A549 (cell line): ENCODE results near the gene ZNF33A. TPM values are rescaled to one million over a fixed set of nuclear protein-coding genes. Genes with fewer than 3 reads are reported as not detected.
"Not testable (repeated sequence)": the region's sequence is repeated elsewhere in the genome, so short reads cannot be mapped to it uniquely, and the experiment has no call there.

Source experiments
- ATAC-seq, 2 experiments: fragments of 200-7000 bp in 1 of 2; fragments of >200 bp in 1 of 2; cut with Nextera tagmentation in 1 of 2; cut with Tn5 transposase in 1 of 2; 3 replicates each; pipeline versions ENCODE4 v1.8.0 to v1.9.1; 2018 to 2020; ENCODE audit warnings: mild to moderate bottlenecking in 1 of 2, moderate library complexity in 1 of 2
- CTCF ChIA-PET: fragments of 300-600 bp; sonication (Branson Sonifier 250); formaldehyde crosslinking; extraction: SDS; loops from one replicate; lab custom pipeline; 2021; ENCODE audit warnings: antibody characterized with exemption, inconsistent platforms; lab: Yijun Ruan, JAX
- POLR2A ChIA-PET: fragments of 350-600 bp; formaldehyde crosslinking; extraction: SDS; loops from one replicate; lab custom pipeline; 2021; ENCODE audit warnings: antibody characterized with exemption, inconsistent platforms; lab: Yijun Ruan, JAX
- DNase-seq, 2 experiments: peaks; one replicate each; pipeline versions ENCODE4 v3.0.0 to v3.0.0-alpha.2; 2011 to 2016; ENCODE audit warnings: low read depth in 1 of 2, low spot score in 1 of 2
- FAIRE-seq: peaks from 2 replicates; lab custom pipeline; 2011; peaks lifted over from hg19 to GRCh38; lab: Jason Lieb, UNC
- H3K27ac ChIP-seq, 2 experiments: fragments of >200 bp; sonication (Bioruptor Twin); formaldehyde crosslinking; 3 replicates each; pipeline ENCODE4 v1.5.1; 2016 to 2017
- H3K4me1 ChIP-seq: fragments of >200 bp; sonication (Bioruptor Twin); formaldehyde crosslinking; 3 replicates; pipeline ENCODE4 v1.6.1; 2016
- H3K4me2 ChIP-seq: fragments of >200 bp; sonication (Bioruptor Twin); formaldehyde crosslinking; 3 replicates; pipeline ENCODE4 v1.6.1; 2016
- H3K4me3 ChIP-seq: fragments of >200 bp; sonication (Bioruptor Twin); formaldehyde crosslinking; 3 replicates; pipeline ENCODE4 v1.5.1; 2016
- H3K9me3 ChIP-seq: fragments of >200 bp; sonication (Bioruptor Twin); formaldehyde crosslinking; 3 replicates; pipeline ENCODE4 v1.6.1; 2016
- BHLHE40 ChIP-seq: IDR thresholded peaks from 2 replicates; pipeline ENCODE4 v1.6.1; 2012; ENCODE audit warnings: low read depth, low read length, inconsistent platforms
- CBX2 ChIP-seq: fragments of 200-600 bp; sonication (generic); IDR thresholded peaks from 2 replicates; pipeline ENCODE4 v1.6.1; 2016; ENCODE audit warnings: low read depth, mild to moderate bottlenecking, borderline replicate concordance
- EHMT2 ChIP-seq: fragments of 200-600 bp; sonication (generic); IDR thresholded peaks from 2 replicates; pipeline ENCODE4 v1.6.1; 2016; ENCODE audit warnings: antibody characterized with exemption, low read depth, mild to moderate bottlenecking, moderate library complexity
- ELK1 ChIP-seq: fragments of 150-350 bp; IDR thresholded peaks from 2 replicates; pipeline ENCODE4 v1.6.1; 2014; ENCODE audit warnings: low read depth, mild to moderate bottlenecking, low read length
- EP300 ChIP-seq, 2 experiments: fragments of >200 bp; sonication (Bioruptor Twin); formaldehyde crosslinking; IDR thresholded peaks; 2 replicates in 1 of 2; 3 replicates in 1 of 2; pipeline ENCODE4 v1.6.1; 2016 to 2017
- FOSL2 ChIP-seq, 2 experiments: fragments of 450-650 bp in 1 of 2; fragments of >200 bp in 1 of 2; sonication (Bioruptor Twin) in 1 of 2; formaldehyde crosslinking; IDR thresholded peaks; 2 replicates each; pipeline versions ENCODE4 v1.5.0 to v1.6.1; 2016 to 2020; ENCODE audit warnings: mild to moderate bottlenecking in 1 of 2, moderate library complexity in 1 of 2
- GATA3 ChIP-seq: IDR thresholded peaks from 2 replicates; pipeline ENCODE4 v1.6.1; 2012; ENCODE audit warnings: borderline replicate concordance
- HMGXB4 ChIP-seq: fragments of 250-450 bp; sonication (Bioruptor Pico); IDR thresholded peaks from 2 replicates; pipeline ENCODE4 v1.5.0; 2021; ENCODE audit warnings: mild to moderate bottlenecking, moderate library complexity, borderline replicate concordance
- HOXA7 ChIP-seq: fragments of 250-450 bp; sonication (Bioruptor Pico); IDR thresholded peaks from 2 replicates; pipeline ENCODE4 v1.5.0; 2020; ENCODE audit warnings: mild to moderate bottlenecking, moderate library complexity
- JUN ChIP-seq, 2 experiments: fragments of >200 bp; sonication (Bioruptor Twin); formaldehyde crosslinking; IDR thresholded peaks; 2 replicates in 1 of 2; 3 replicates in 1 of 2; pipeline ENCODE4 v1.6.1; 2016 to 2017
- JUNB ChIP-seq: fragments of >200 bp; sonication (Bioruptor Twin); formaldehyde crosslinking; IDR thresholded peaks from 2 replicates; pipeline ENCODE4 v1.6.1; 2016
- KDM1A ChIP-seq: fragments of 200-600 bp; sonication (generic); IDR thresholded peaks from 2 replicates; pipeline ENCODE4 v1.6.1; 2016; ENCODE audit warnings: low read depth, mild to moderate bottlenecking
- KDM5A ChIP-seq: fragments of 200-600 bp; sonication (generic); IDR thresholded peaks from 2 replicates; pipeline ENCODE4 v1.6.1; 2016; ENCODE audit warnings: antibody characterized with exemption, mild to moderate bottlenecking
- MAZ ChIP-seq: fragments of 150-350 bp; IDR thresholded peaks from 2 replicates; pipeline ENCODE4 v1.6.1; 2014; ENCODE audit warnings: antibody characterized with exemption, low read depth, low read length, borderline replicate concordance
- NR3C1 ChIP-seq: fragments of >200 bp; sonication (Bioruptor Twin); formaldehyde crosslinking; IDR thresholded peaks from 3 replicates; pipeline ENCODE4 v1.6.1; 2017
- PHF8 ChIP-seq: fragments of 200-600 bp; sonication (generic); IDR thresholded peaks from 2 replicates; pipeline ENCODE4 v1.6.1; 2016; ENCODE audit warnings: low read depth, mild to moderate bottlenecking, antibody characterized with exemption, moderate library complexity, borderline replicate concordance
- POLR2AphosphoS2 ChIP-seq: conservative IDR thresholded peaks from 2 replicates; pipeline ENCODE4 v1.6.1; 2012; ENCODE audit warnings: low read length, improper control_type of control experiment, inconsistent platforms
- RAD21 ChIP-seq, 2 experiments: fragments of >200 bp in 1 of 2; sonication (Bioruptor Twin) in 1 of 2; formaldehyde crosslinking in 1 of 2; IDR thresholded peaks in 1 of 2; conservative IDR thresholded peaks in 1 of 2; 2 replicates in 1 of 2; 3 replicates in 1 of 2; pipeline ENCODE4 v1.6.1; 2012 to 2018; ENCODE audit warnings: inconsistent platforms in 1 of 2
- RCOR1 ChIP-seq: fragments of 150-350 bp; IDR thresholded peaks from 2 replicates; pipeline ENCODE4 v1.6.1; 2014; ENCODE audit warnings: antibody characterized with exemption, low read length, low read depth
- RFX5 ChIP-seq: fragments of 450-650 bp; IDR thresholded peaks from 2 replicates; pipeline ENCODE4 v1.7.1; 2014; ENCODE audit warnings: antibody characterized with exemption, mild to moderate bottlenecking, moderate library complexity
- RNF2 ChIP-seq: fragments of 200-600 bp; sonication (generic); IDR thresholded peaks from 2 replicates; pipeline ENCODE4 v1.6.1; 2016; ENCODE audit warnings: low read depth, mild to moderate bottlenecking, antibody characterized with exemption, moderate library complexity, borderline replicate concordance
- TFCP2L1 ChIP-seq: fragments of 250-450 bp; sonication (Bioruptor Pico); IDR thresholded peaks from 2 replicates; pipeline ENCODE4 v1.5.0; 2021; ENCODE audit warnings: mild to moderate bottlenecking
- ZNF302 ChIP-seq: fragments of 250-450 bp; sonication (Bioruptor Pico); IDR thresholded peaks from 2 replicates; pipeline ENCODE4 v1.9.0; 2021; ENCODE audit warnings: inconsistent platforms, mild to moderate bottlenecking, moderate library complexity
- WGBS: methylation state at CpG from one replicate; pipeline ENCODE4 v1.1.6; 2017; ENCODE audit errors: missing lambda C conversion rate; 5-methylcytosine and 5-hydroxymethylcytosine counted together
- polyA plus RNA-seq, 4 experiments: library from polyadenylated mRNA; depleted of rRNA in 3 of 4; stranded (reverse); fragments of >200 nt; fragmentation: RNase III in 1 of 4; extraction: RNeasy Plus Mini Kit Qiagen cat#74134 plus additional on column Dnase treatment in 1 of 4; gene quantifications; 2 replicates in 3 of 4; 3 replicates in 1 of 4; pipeline ENCODE4 v1.2.3, GENCODE V29; 2011 to 2017

ZNF33A gene
- polyA plus RNA-seq, 2 of the 4 experiments (the other 2 are of a cell fraction), result 15.6 to 18.7 TPM

DNA sequence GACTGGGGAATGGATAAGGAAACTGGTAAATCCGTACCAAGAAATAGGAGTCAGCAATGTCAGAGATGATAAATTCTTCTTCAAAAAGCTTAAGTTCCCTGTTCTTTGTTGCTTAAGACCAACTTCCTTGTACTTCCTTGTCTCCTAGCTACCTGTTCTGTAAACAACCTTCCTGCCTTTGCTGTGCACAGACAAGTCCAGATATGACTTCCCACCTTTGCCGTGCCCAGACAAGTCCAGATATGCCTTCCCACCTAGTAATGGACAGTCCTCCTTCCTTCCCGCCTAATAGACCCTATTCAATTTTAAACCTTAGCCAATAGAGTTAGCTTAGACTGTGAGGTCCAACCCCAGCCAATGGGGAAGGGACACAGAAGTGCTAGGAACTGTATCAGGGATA lies 2.5 kb upstream of the ZNF33A start:
- Histone ChIP-seq H3K4me2 (no peak overlapping the region), H3K9me3 (no peaks in the 10 kb centered on the region), H3K27ac (no peak overlapping the region), H3K4me3 (no peak overlapping the region), H3K4me1 (peaks cover 12% of the 10 kb centered on the region; the same call in 2 of the 3 replicates)
- DNase-seq (no peak), ATAC-seq (no peak), FAIRE-seq (no peak)
- no peak for TF ChIP-seq CBX2
- TF ChIP-seq JUN (IDR thresholded peaks at IDR 0.05), result no peak
- TF ChIP-seq MAZ, result no peak
- TF ChIP-seq POLR2AphosphoS2, result no peak
- no peak for TF ChIP-seq RNF2
- TF ChIP-seq EP300 (IDR thresholded peaks at IDR 0.05), result no peak
- no peak for TF ChIP-seq KDM5A
- TF ChIP-seq JUNB, result no peak
- no peak for TF ChIP-seq FOSL2 (IDR thresholded peaks at IDR 0.05)
- no peak for TF ChIP-seq FOSL2 (CRISPR knock-in tag; IDR thresholded peaks at IDR 0.05)
- TF ChIP-seq RFX5, result no peak
- TF ChIP-seq EHMT2, result no peak
- TF ChIP-seq KDM1A, result no peak
- no peak for TF ChIP-seq GATA3
- TF ChIP-seq NR3C1, result no peak
- TF ChIP-seq ELK1, result no peak
- no peak for TF ChIP-seq TFCP2L1 (CRISPR knock-in tag)
- TF ChIP-seq RCOR1, result no peak
- TF ChIP-seq HOXA7 (CRISPR knock-in tag), result no peak
- TF ChIP-seq ZNF302 (CRISPR knock-in tag), result no peak
- TF ChIP-seq HMGXB4 (CRISPR knock-in tag), result no peak
- POLR2A ChIA-PET, result no interaction called here
- CTCF ChIA-PET, result interaction anchor here (1.8 kb wide), 1 partner anchor 32 kb away, joined by 8 read pairs; the partner anchor contains the start of gene ZNF25
- WGBS, result 78% methylated on average over 3 of the region's 3 CpGs

- H3K4me1 ChIP-seq, result peaks cover 6% of the 10 kb centered on the region; the same call in 2 of the 3 replicates
- peaks cover 17% of the 10 kb centered on the region for H3K9me3 ChIP-seq
- H3K4me3 ChIP-seq, result no peak overlapping the region
- TF ChIP-seq RAD21 (conservative IDR thresholded peaks at IDR 0.05 in 1 of 2, IDR thresholded peaks at IDR 0.05 in 1 of 2), result no peak
- no peak for TF ChIP-seq KDM5A
- no peak for TF ChIP-seq TFCP2L1 (CRISPR knock-in tag)
- no peak for TF ChIP-seq BHLHE40
- TF ChIP-seq PHF8, result no peak
- TF ChIP-seq NR3C1, result no peak
- TF ChIP-seq CBX2, result no peak
- CTCF ChIA-PET, result no interaction called here
- H3K27ac ChIP-seq, result no peak overlapping the region
- FAIRE-seq, result peak; percentile 85
- 97% methylated on average over 1 of the region's 1 CpG for WGBS
- POLR2A ChIA-PET, result no interaction called here
- no peak for ATAC-seq
- H3K4me2 ChIP-seq, result no peak overlapping the region
- no peak for DNase-seq
Observed at GRCh38 chr10:38016354-38016753, 5.9 kb downstream of the ZNF33A start.

DNA sequence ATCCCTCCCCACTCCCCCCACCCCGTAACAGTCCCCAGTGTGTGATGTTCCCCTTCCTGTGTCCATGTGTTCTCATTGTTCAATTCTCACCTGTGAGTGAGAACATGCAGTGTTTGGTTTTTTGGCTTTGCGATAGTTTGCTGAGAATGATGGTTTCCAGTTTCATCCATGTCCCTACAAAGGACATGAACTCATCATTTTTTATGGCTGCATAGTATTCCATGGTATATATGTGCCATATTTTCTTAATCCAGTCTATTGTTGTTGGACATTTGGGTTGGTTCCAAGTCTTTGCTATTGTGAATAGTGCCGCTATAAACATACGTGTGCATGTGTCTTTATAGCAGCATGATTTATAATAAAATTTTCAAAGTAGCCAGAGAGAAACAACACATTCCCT lies 8.6 kb downstream of the ZNF33A start:
- H3K27ac ChIP-seq, H3K4me3 ChIP-seq, H3K4me2 ChIP-seq, POLR2A ChIA-PET, FAIRE-seq, H3K4me1 ChIP-seq, DNase-seq, ATAC-seq: not testable (repeated sequence)
- 46% methylated on average over 4 of the region's 4 CpGs for WGBS
- CTCF ChIA-PET, result interaction anchor here (1.3 kb wide), 1 partner anchor 9 kb away, joined by 3 read pairs; the partner anchor contains the start of gene ZNF33A
- H3K9me3 ChIP-seq, result peaks cover 17% of the 10 kb centered on the region
